GM23338 (cell line): ENCODE measurements around the gene CFLAR.

Source experiments
- CREB1 ChIP-seq: fragments of 250-450 bp; sonication (Bioruptor Pico); IDR thresholded peaks from 2 replicates; pipeline ENCODE4 v1.5.0; 2020; ENCODE audit warnings: low read depth, mild to moderate bottlenecking, moderate library complexity
- EZH2 ChIP-seq: fragments of 200-600 bp; sonication (generic); IDR thresholded peaks from one replicate; pipeline ENCODE4 v1.8.0; 2017; ENCODE audit warnings: antibody characterized with exemption, mild to moderate bottlenecking, low read depth; ENCODE audit not compliant: unreplicated experiment
- POLR2AphosphoS5 ChIP-seq: IDR thresholded peaks from 2 replicates; pipeline ENCODE4 v1.6.1; 2016; ENCODE audit warnings: antibody characterized with exemption, low read depth
- TF ChIP-seq, protein P1 (sequence below), 2 experiments: fragments of 200-600 bp in 1 of 2; sonication (generic) in 1 of 2; conservative IDR thresholded peaks; 2 replicates each; pipeline versions ENCODE4 v1.5.1 to v1.6.1; 2016 to 2017; ENCODE audit warnings: antibody characterized with exemption in 2 of 2, low read depth in 2 of 2, mild to moderate bottlenecking in 2 of 2, moderate library complexity in 1 of 2

DNA sequence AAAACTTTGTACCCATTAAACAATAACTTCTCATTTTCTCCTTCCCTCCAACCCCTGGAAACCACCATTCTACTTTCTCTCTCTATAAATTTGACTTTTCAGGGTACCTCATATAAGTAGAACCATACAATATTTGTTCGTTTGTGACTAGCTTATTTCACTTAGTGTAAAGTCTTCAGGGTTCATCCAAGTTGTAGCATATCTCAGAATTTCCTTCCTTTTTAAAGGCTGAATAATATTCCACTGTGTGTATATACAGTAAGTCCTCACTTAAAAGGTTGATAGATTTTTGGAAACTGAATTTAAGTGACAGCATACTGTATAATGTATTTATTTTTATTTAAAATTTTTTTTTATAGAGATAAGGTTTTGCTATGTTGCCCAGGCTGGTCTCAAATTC lies 80.8 kb downstream of the CFLAR start:
- TF ChIP-seq, protein P1, sequence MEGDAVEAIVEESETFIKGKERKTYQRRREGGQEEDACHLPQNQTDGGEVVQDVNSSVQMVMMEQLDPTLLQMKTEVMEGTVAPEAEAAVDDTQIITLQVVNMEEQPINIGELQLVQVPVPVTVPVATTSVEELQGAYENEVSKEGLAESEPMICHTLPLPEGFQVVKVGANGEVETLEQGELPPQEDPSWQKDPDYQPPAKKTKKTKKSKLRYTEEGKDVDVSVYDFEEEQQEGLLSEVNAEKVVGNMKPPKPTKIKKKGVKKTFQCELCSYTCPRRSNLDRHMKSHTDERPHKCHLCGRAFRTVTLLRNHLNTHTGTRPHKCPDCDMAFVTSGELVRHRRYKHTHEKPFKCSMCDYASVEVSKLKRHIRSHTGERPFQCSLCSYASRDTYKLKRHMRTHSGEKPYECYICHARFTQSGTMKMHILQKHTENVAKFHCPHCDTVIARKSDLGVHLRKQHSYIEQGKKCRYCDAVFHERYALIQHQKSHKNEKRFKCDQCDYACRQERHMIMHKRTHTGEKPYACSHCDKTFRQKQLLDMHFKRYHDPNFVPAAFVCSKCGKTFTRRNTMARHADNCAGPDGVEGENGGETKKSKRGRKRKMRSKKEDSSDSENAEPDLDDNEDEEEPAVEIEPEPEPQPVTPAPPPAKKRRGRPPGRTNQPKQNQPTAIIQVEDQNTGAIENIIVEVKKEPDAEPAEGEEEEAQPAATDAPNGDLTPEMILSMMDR (conservative IDR thresholded peaks at IDR 0.05; ENCODE audit: low read depth in 2 of 2), result no peak
- TF ChIP-seq EZH2 (no peak), CREB1 (CRISPR knock-in tag) (no peak), POLR2AphosphoS5 (no peak)
